HCT116 (cell line): ENCODE measurements around the gene CRYGA. TPM values are rescaled to one million over a fixed set of nuclear protein-coding genes. Genes with fewer than 3 reads are reported as not detected.

ENCODE experiments used
- ATAC-seq: fragments of 200-7000 bp; cut with Tn5 transposase; 2 replicates; pipeline ENCODE4 v1.9.1; 2020; ENCODE audit warnings: mild to moderate bottlenecking, moderate library complexity
- BruUV-seq: library from RNA; stranded (reverse); fragments of 400-500 nt; replicated peaks from 2 replicates; lab custom pipeline; 2021; lab: Mats Ljungman, UMichigan
- CTCF ChIA-PET: fragments of 300-600 bp; sonication (Branson Sonifier 250); formaldehyde crosslinking; loops from one replicate; lab custom pipeline; 2021; ENCODE audit warnings: antibody characterized with exemption; lab: Charles Lee
- POLR2A ChIA-PET: fragments of 300-600, 350-600 bp; sonication (Branson Sonifier 250); formaldehyde crosslinking; loops from one replicate; lab custom pipeline; 2021; ENCODE audit warnings: antibody characterized with exemption; lab: Charles Lee
- RAD21 ChIA-PET, 2 experiments: fragments of 300-600 bp; sonication (Branson Sonifier 250); formaldehyde crosslinking; loops; one replicate each; lab custom pipeline; 2023; ENCODE audit warnings: low total read pairs in 2 of 2; ENCODE audit not compliant: uncharacterized antibody in 2 of 2, unreplicated experiment in 2 of 2, low non-redundant PET in 1 of 2; lab: Charles Lee
- DNase-seq: peaks from one replicate; pipeline ENCODE4 v3.0.0-alpha.2; 2010; ENCODE audit warnings: low read depth, low spot score
- H2AFZ ChIP-seq: fragments of 200-600 bp; shearing (Covaris generic), sonication (generic); 2 replicates; pipeline ENCODE4 v1.6.1; 2017; ENCODE audit warnings: low read depth, mixed run types, mixed read lengths, antibody characterized with exemption, low read length; ENCODE audit not compliant: poor library complexity, severe bottlenecking
- H3K27ac ChIP-seq: 2 replicates; pipeline ENCODE4 v1.5.1; 2012; ENCODE audit warnings: low read depth, low read length
- H3K27me3 ChIP-seq: fragments of 200-600 bp; sonication (generic); 2 replicates; pipeline ENCODE4 v1.6.1; 2016; ENCODE audit warnings: mixed run types, low read length, mixed read lengths; ENCODE audit not compliant: insufficient read depth
- H3K36me3 ChIP-seq, 2 experiments: fragments of 200-500 bp in 1 of 2; fragments of 200-600 bp in 1 of 2; sonication (Bioruptor generic) in 1 of 2; sonication (generic) in 1 of 2; 2 replicates each; pipeline versions ENCODE4 v1.5.1 to v1.6.1; 2014 to 2016; ENCODE audit warnings: low read length in 2 of 2, inconsistent platforms in 1 of 2, mixed read lengths in 1 of 2, mixed run types in 1 of 2; ENCODE audit not compliant: insufficient read depth in 2 of 2, control insufficient read depth in 1 of 2
- H3K4me1 ChIP-seq, 2 experiments: fragments of 200-600 bp in 1 of 2; sonication (generic) in 1 of 2; 2 replicates each; pipeline versions ENCODE4 v1.5.1 to v1.6.1; 2012 to 2017; ENCODE audit warnings: low read length in 2 of 2, inconsistent platforms in 1 of 2, mild to moderate bottlenecking in 1 of 2, mixed read lengths in 1 of 2, mixed run types in 1 of 2, moderate library complexity in 1 of 2; ENCODE audit not compliant: insufficient read depth in 2 of 2, control insufficient read depth in 1 of 2
- H3K4me2 ChIP-seq: fragments of 200-600 bp; sonication (generic); 2 replicates; pipeline ENCODE4 v1.6.1; 2017; ENCODE audit warnings: mixed run types, low read length, mixed read lengths
- H3K4me3 ChIP-seq, 2 experiments: fragments of 200-600 bp in 1 of 2; sonication (generic) in 1 of 2; replicated peaks in 1 of 2; 2 replicates each; pipeline ENCODE4 v1.5.1; 2011 to 2016; ENCODE audit warnings: low read length in 2 of 2, control low read depth in 1 of 2, low read depth in 1 of 2, mild to moderate bottlenecking in 1 of 2, mixed read lengths in 1 of 2, mixed run types in 1 of 2
- H3K79me2 ChIP-seq: fragments of 200-600 bp; sonication (generic); 2 replicates; pipeline ENCODE4 v1.6.1; 2017; ENCODE audit warnings: mild to moderate bottlenecking, mixed run types, low read length, moderate library complexity, mixed read lengths; ENCODE audit not compliant: insufficient read depth
- H3K9ac ChIP-seq: fragments of 200-600 bp; sonication (generic); 2 replicates; pipeline ENCODE4 v1.6.1; 2016; ENCODE audit warnings: low read length, mixed read lengths
- H3K9me2 ChIP-seq: fragments of 200-600 bp; sonication (generic), shearing (Covaris generic); 2 replicates; pipeline ENCODE4 v1.6.1; 2017; ENCODE audit warnings: mixed run types, mild to moderate bottlenecking, moderate library complexity; ENCODE audit not compliant: insufficient read depth
- H3K9me3 ChIP-seq, 2 experiments: fragments of 200-500 bp in 1 of 2; fragments of 200-600 bp in 1 of 2; sonication (Bioruptor generic) in 1 of 2; sonication (generic) in 1 of 2; 2 replicates each; pipeline ENCODE4 v1.6.1; 2014 to 2017; ENCODE audit warnings: low read length in 2 of 2, mixed read lengths in 2 of 2, inconsistent platforms in 1 of 2, low read depth in 1 of 2, mild to moderate bottlenecking in 1 of 2, mixed run types in 1 of 2, moderate library complexity in 1 of 2; ENCODE audit not compliant: control insufficient read depth in 1 of 2, insufficient read depth in 1 of 2
- H4K20me1 ChIP-seq: fragments of 200-600 bp; sonication (generic), shearing (Covaris generic); 2 replicates; pipeline ENCODE4 v1.6.1; 2017; ENCODE audit warnings: mixed run types, mild to moderate bottlenecking, moderate library complexity; ENCODE audit not compliant: insufficient read depth
- CBX3 ChIP-seq: IDR thresholded peaks from 2 replicates; pipeline ENCODE4 v1.6.1; 2012; ENCODE audit warnings: low read depth
- CEBPB ChIP-seq: IDR thresholded peaks from 2 replicates; pipeline ENCODE4 v1.6.1; 2012; ENCODE audit warnings: low read depth
- ELF1 ChIP-seq: IDR thresholded peaks from 2 replicates; pipeline ENCODE4 v1.6.1; 2012; ENCODE audit warnings: low read depth, borderline replicate concordance
- EZH2 ChIP-seq: fragments of 200-600 bp; sonication (generic); IDR thresholded peaks from 2 replicates; pipeline ENCODE4 v1.6.1; 2017; ENCODE audit warnings: antibody characterized with exemption, mixed run types
- EZH2phosphoT487 ChIP-seq: fragments of 200-600 bp; IDR thresholded peaks from 2 replicates; pipeline ENCODE4 v1.6.1; 2018; ENCODE audit warnings: antibody characterized with exemption, borderline replicate concordance
- FOSL1 ChIP-seq: IDR thresholded peaks from 2 replicates; pipeline ENCODE4 v1.6.1; 2012; ENCODE audit warnings: low read depth
- JUND ChIP-seq: IDR thresholded peaks from 2 replicates; pipeline ENCODE4 v1.6.1; 2012
- POLR2A ChIP-seq: IDR thresholded peaks from 2 replicates; pipeline ENCODE4 v1.7.0; 2011; ENCODE audit warnings: borderline replicate concordance; ENCODE audit not compliant: insufficient read depth, insufficient read length; ENCODE audit errors: extremely low read depth
- POLR2AphosphoS5 ChIP-seq: IDR thresholded peaks from 2 replicates; pipeline ENCODE4 v1.6.1; 2011; ENCODE audit warnings: mild to moderate bottlenecking, low read depth, low read length, moderate library complexity
- RAD21 ChIP-seq: IDR thresholded peaks from 2 replicates; pipeline ENCODE4 v1.6.1; 2012; ENCODE audit warnings: low read depth, mild to moderate bottlenecking
- SP1 ChIP-seq: IDR thresholded peaks from 2 replicates; pipeline ENCODE4 v1.6.1; 2012; ENCODE audit warnings: low read depth
- SRF ChIP-seq: IDR thresholded peaks from 2 replicates; pipeline ENCODE4 v1.6.1; 2012; ENCODE audit warnings: low read depth
- TCF7L2 ChIP-seq: IDR thresholded peaks from 2 replicates; pipeline ENCODE4 v1.7.0; 2011; ENCODE audit warnings: borderline replicate concordance, inconsistent platforms; ENCODE audit not compliant: insufficient read depth, insufficient read length; ENCODE audit errors: extremely low read depth
- ZFX ChIP-seq: fragments of 450-650 bp; IDR thresholded peaks from 2 replicates; pipeline ENCODE4 v1.6.1; 2017
- ZNF274 ChIP-seq: fragments of 200-500 bp; sonication (Bioruptor generic); IDR thresholded peaks from 2 replicates; pipeline ENCODE4 v1.6.1; 2014; ENCODE audit warnings: mild to moderate bottlenecking, low read depth, low read length, inconsistent platforms
- intact Hi-C: fragments of 100-400 bp; cut with micrococcal nuclease; formaldehyde crosslinking; loops from 2 replicates; pipeline ENCODE4 v1.10.0; 2022
- total RNA-seq: library from RNA; stranded (reverse); gene quantifications from one replicate; pipeline ENCODE4 v1.2.1, GENCODE V29; 2021; ENCODE audit not compliant: unreplicated experiment
- TF ChIP-seq, protein P1 (sequence below), 3 experiments: fragments of 200-600 bp in 1 of 3; sonication (generic) in 1 of 3; IDR thresholded peaks in 2 of 3; conservative IDR thresholded peaks in 1 of 3; 2 replicates each; pipeline ENCODE4 v1.5.1; 2012 to 2017; ENCODE audit warnings: low read depth in 2 of 3, low read length in 2 of 3, antibody characterized with exemption in 1 of 3, borderline replicate concordance in 1 of 3, control low read depth in 1 of 3, mild to moderate bottlenecking in 1 of 3, mixed read lengths in 1 of 3, mixed run types in 1 of 3, moderate library complexity in 1 of 3; ENCODE audit not compliant: insufficient read depth in 1 of 3
- TF ChIP-seq, protein P2 (sequence below): IDR thresholded peaks from 2 replicates; pipeline ENCODE4 v1.6.1; 2012
- TF ChIP-seq, protein P3 (sequence below): IDR thresholded peaks from 2 replicates; pipeline ENCODE4 v1.6.1; 2011; ENCODE audit warnings: mild to moderate bottlenecking, low read length, moderate library complexity; ENCODE audit not compliant: insufficient replicate concordance; ENCODE audit errors: extremely low read depth
- TF ChIP-seq, protein P4 (sequence below): IDR thresholded peaks from 2 replicates; pipeline ENCODE4 v1.6.1; 2012

The CRYGA gene
- total RNA-seq, 1 experiment from 2014 or later = not detected

DNA sequence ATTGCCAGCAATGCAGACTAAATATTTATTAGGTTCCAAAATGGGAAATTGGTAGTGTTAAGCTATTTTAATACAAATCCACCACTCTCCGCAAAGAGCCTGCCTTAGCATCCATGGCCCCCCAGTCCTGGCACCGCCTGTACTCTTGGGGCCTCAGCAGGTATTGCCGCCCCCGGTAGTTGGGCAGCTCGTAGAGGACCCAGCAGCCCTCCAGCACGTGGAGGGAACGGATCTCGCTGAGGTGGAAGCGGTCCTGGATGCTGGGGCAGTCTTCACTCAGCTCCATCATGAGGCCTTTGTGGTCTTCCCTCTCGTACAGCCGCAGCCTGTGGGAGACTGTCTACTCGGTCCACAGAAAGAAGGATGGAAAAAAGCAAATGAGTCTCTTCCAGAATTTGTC, 35.3 kb downstream of the CRYGA start:
- Histone ChIP-seq H3K4me2 (no peak overlapping the region), H3K4me1 (peaks cover 0 to 7% of the 10 kb centered on the region in 2 experiments; a peak in 2 of 4 replicates), H3K79me2 (no peaks in the 10 kb centered on the region), H3K27me3 (no peaks in the 10 kb centered on the region), H3K9me2 (no peaks in the 10 kb centered on the region), H3K4me3 (no peak overlapping the region), H3K9me3 (no peaks in the 10 kb centered on the region), H3K9ac (no peak overlapping the region), H4K20me1 (no peaks in the 10 kb centered on the region), H3K27ac (no peak overlapping the region), H2AFZ (no peak overlapping the region), H3K36me3 (no peaks in the 10 kb centered on the region)
- BruUV-seq = no TSS peak
- TF ChIP-seq SRF (no peak), SP1 (no peak), RAD21 (no peak), CEBPB (no peak), TCF7L2 (no peak), POLR2AphosphoS5 (no peak), EZH2phosphoT487 (no peak), ELF1 (no peak), EZH2 (no peak), ZNF274 (no peak), JUND (no peak), ZFX (no peak), CBX3 (no peak), FOSL1 (no peak), POLR2A (no peak)
- TF ChIP-seq, protein P1, sequence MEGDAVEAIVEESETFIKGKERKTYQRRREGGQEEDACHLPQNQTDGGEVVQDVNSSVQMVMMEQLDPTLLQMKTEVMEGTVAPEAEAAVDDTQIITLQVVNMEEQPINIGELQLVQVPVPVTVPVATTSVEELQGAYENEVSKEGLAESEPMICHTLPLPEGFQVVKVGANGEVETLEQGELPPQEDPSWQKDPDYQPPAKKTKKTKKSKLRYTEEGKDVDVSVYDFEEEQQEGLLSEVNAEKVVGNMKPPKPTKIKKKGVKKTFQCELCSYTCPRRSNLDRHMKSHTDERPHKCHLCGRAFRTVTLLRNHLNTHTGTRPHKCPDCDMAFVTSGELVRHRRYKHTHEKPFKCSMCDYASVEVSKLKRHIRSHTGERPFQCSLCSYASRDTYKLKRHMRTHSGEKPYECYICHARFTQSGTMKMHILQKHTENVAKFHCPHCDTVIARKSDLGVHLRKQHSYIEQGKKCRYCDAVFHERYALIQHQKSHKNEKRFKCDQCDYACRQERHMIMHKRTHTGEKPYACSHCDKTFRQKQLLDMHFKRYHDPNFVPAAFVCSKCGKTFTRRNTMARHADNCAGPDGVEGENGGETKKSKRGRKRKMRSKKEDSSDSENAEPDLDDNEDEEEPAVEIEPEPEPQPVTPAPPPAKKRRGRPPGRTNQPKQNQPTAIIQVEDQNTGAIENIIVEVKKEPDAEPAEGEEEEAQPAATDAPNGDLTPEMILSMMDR (IDR thresholded peaks at IDR 0.05 in 2 of 3, conservative IDR thresholded peaks at IDR 0.05 in 1 of 3; ENCODE audit: borderline replicate concordance in 1 of 3, insufficient read depth in 1 of 3, low read depth in 2 of 3, low read length in 2 of 3) = no peak
- TF ChIP-seq, protein P2, sequence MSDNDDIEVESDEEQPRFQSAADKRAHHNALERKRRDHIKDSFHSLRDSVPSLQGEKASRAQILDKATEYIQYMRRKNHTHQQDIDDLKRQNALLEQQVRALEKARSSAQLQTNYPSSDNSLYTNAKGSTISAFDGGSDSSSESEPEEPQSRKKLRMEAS = no peak
- TF ChIP-seq, protein P3, sequence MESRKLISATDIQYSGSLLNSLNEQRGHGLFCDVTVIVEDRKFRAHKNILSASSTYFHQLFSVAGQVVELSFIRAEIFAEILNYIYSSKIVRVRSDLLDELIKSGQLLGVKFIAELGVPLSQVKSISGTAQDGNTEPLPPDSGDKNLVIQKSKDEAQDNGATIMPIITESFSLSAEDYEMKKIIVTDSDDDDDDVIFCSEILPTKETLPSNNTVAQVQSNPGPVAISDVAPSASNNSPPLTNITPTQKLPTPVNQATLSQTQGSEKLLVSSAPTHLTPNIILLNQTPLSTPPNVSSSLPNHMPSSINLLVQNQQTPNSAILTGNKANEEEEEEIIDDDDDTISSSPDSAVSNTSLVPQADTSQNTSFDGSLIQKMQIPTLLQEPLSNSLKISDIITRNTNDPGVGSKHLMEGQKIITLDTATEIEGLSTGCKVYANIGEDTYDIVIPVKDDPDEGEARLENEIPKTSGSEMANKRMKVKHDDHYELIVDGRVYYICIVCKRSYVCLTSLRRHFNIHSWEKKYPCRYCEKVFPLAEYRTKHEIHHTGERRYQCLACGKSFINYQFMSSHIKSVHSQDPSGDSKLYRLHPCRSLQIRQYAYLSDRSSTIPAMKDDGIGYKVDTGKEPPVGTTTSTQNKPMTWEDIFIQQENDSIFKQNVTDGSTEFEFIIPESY = no peak
- TF ChIP-seq, protein P4, sequence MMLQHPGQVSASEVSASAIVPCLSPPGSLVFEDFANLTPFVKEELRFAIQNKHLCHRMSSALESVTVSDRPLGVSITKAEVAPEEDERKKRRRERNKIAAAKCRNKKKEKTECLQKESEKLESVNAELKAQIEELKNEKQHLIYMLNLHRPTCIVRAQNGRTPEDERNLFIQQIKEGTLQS = no peak
- ChIA-PET CTCF (no interaction called here), POLR2A (interaction anchor here (0.7 kb wide), 1 partner anchor 77 kb away, joined by 3 read pairs; no protein-coding TSS in a partner anchor), RAD21 (no interaction called here)
- no peak for DNase-seq
- no peak for ATAC-seq
- intact Hi-C loops = no loop called here
